Left forelimb (tissue), 1 donor: ENCODE measurements around the gene FETUB.

Source experiments
- DNase-seq: peaks from one replicate; pipeline ENCODE4 v3.0.0-alpha.2; 2018; ENCODE audit warnings: low spot score

The FETUB gene

GRCh38 chr3:186636536-186636935, 3.7 kb upstream of the FETUB start:
- no peak for DNase-seq

GRCh38 chr3:186637686-186638085, 2.5 kb upstream of the FETUB start:
- no peak for DNase-seq

- no peak for DNase-seq
Measured at GRCh38 chr3:186638259-186638658, 1.9 kb upstream of the FETUB start.

- no peak for DNase-seq
Measured at GRCh38 chr3:186640473-186640818, 247 bp downstream of the FETUB start.

GRCh38 chr3:186640929-186641328, 730 bp downstream of the FETUB start:
- DNase-seq: no peak

GRCh38 chr3:186642014-186642413, 1.8 kb downstream of the FETUB start:
- no peak for DNase-seq

GRCh38 chr3:186643493-186643892, 3.3 kb downstream of the FETUB start:
- no peak for DNase-seq

- no peak for DNase-seq
Measured at GRCh38 chr3:186644683-186645082, 4.5 kb downstream of the FETUB start.

GRCh38 chr3:186646106-186646505, 5.9 kb downstream of the FETUB start:
- DNase-seq: no peak

GRCh38 chr3:186646841-186647240, 6.6 kb downstream of the FETUB start:
- no peak for DNase-seq

GRCh38 chr3:186648851-186649250, 8.7 kb downstream of the FETUB start:
- no peak for DNase-seq

GRCh38 chr3:186651678-186652215, 11.5 kb downstream of the FETUB start:
- DNase-seq: no peak

- DNase-seq: no peak
Measured at GRCh38 chr3:186653080-186653707, 13.0 kb downstream of the FETUB start.

- DNase-seq: no peak
Measured at GRCh38 chr3:186653984-186654383, 13.8 kb downstream of the FETUB start.

- no peak for DNase-seq
Measured at GRCh38 chr3:186663361-186664118, 23.3 kb downstream of the FETUB start.

GRCh38 chr3:186664119-186664495, 23.9 kb downstream of the FETUB start:
- DNase-seq: no peak

GRCh38 chr3:186664506-186664905, 24.3 kb downstream of the FETUB start:
- DNase-seq: no peak

GRCh38 chr3:186665625-186666188, 25.5 kb downstream of the FETUB start, which contains the start of gene HRG:
HRG (plus strand) TSS chr3:186666014; CDS start chr3:186666032, 18 bp downstream.
- DNase-seq: no peak

- DNase-seq: no peak
Measured at GRCh38 chr3:186668426-186668825, 28.2 kb downstream of the FETUB start.

GRCh38 chr3:186669378-186670084, 29.3 kb downstream of the FETUB start:
- no peak for DNase-seq

- no peak for DNase-seq
Measured at GRCh38 chr3:186670155-186670554, 30.0 kb downstream of the FETUB start.

- DNase-seq: no peak
Measured at GRCh38 chr3:186671051-186671450, 30.9 kb downstream of the FETUB start.

GRCh38 chr3:186678604-186679003, 38.4 kb downstream of the FETUB start:
- no peak for DNase-seq
